ENCODE measurements around the gene MRPL45. TPM values are rescaled to one million over a fixed set of nuclear protein-coding genes. Genes with fewer than 3 reads are reported as not detected.

MRPL45 gene
- total and polyA plus RNA-seq, 9 of the 15 experiments (the other 6 are each of a cell fraction or from before 2014, with no cell fraction given) = 48.4 to 228 (median 76.8) TPM

DNA sequence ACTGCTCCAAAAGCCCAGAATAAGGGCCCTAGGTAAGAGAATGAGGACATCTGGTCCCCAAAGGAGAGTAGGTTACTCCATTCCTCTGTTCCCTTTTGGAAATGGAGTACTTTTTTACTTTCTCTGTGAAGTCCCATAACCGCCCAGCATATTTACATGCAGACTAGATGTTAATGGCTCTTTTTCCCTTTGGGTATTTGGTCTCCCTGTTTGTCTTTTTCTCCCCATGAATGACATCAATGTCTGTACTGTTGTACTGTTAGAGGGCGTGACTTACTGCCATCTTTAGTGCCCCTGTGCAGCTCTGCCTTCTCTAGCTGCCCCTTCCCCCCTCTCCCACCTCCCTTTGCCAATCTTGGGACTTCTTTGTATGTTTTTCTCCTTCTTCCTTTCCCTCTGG is 27.8 kb downstream of the MRPL45 start:
- intact Hi-C loops (cut with micrococcal nuclease) = no loop called here
- TF ChIP-seq POLR3G (IDR thresholded peaks at IDR 0.05; ENCODE audit: extremely low read depth, insufficient read length, insufficient replicate concordance) = no peak
- no peak for TF ChIP-seq CC2D1A (IDR thresholded peaks at IDR 0.05)
- no peak for TF ChIP-seq SMAD2 (IDR thresholded peaks at IDR 0.05; ENCODE audit: low read depth, low read length)
- TF ChIP-seq ESRRB (CRISPR knock-in tag; IDR thresholded peaks at IDR 0.05; ENCODE audit: borderline replicate concordance) = no peak
- peaks cover 6% of the 10 kb centered on the region; the same call in 1 of the 2 replicates for H4K20me1 ChIP-seq (replicated peaks; ENCODE audit: control insufficient read depth, insufficient read depth, low read length)
- no peak overlapping the region for H3K9ac ChIP-seq (ENCODE audit: insufficient read depth in 1 of 2, low read depth in 2 of 2, low read length in 2 of 2)
- FAIRE-seq = no peak
- no peak overlapping the region for H3K4me3 ChIP-seq
- in situ Hi-C loops (cut with MboI) = no loop called here
- H3K9me1 ChIP-seq (ENCODE audit: control insufficient read depth, insufficient read depth, low read length) = peaks cover 6% of the 10 kb centered on the region
- H3K4me1 ChIP-seq (replicated peaks in 1 of 2; ENCODE audit: control insufficient read depth in 2 of 2, insufficient read depth in 2 of 2, low read length in 2 of 2) = peaks cover 0 to 10% of the 10 kb centered on the region in 2 experiments; a peak in 2 of 5 replicates
- no TSS peak for BruUV-seq (replicated peaks)
- no peak overlapping the region for H3K4me2 ChIP-seq (ENCODE audit: insufficient read depth, low read length)
- H2AFZ ChIP-seq (ENCODE audit: low read depth, low read length) = no peak overlapping the region
- no peaks in the 10 kb centered on the region for H3K79me2 ChIP-seq (ENCODE audit: control insufficient read depth, insufficient read depth, low read length)
- WGBS (ENCODE audit: insufficient coverage, low coverage, missing lambda C conversion rate) = 46% methylated on average over 2 of the region's 2 CpGs
- H3K27ac ChIP-seq (ENCODE audit: extremely low read depth, low read depth, low read length) = no peak overlapping the region
- peaks cover 38% of the 10 kb centered on the region; the same call in 2 of the 3 replicates for H3K36me3 ChIP-seq (ENCODE audit: control insufficient read depth, insufficient read depth, low read length)
- H3K27me3 ChIP-seq (ENCODE audit: control insufficient read depth in 2 of 2, insufficient read depth in 2 of 2, low read length in 2 of 2) = peaks cover 23 to 27% of the 10 kb centered on the region in 2 experiments; a peak in 3 of 5 replicates
- CTCF ChIA-PET (ENCODE audit: low intra/inter-chr PET ratio) = no interaction called here
- no peak for DNase-seq (ENCODE audit: extremely low read depth in 1 of 4, low spot score in 3 of 4)
- no peaks in the 10 kb centered on the region for H3K9me3 ChIP-seq (replicated peaks; ENCODE audit: control insufficient read depth, insufficient read depth, low read depth, low read length)
- ATAC-seq = no peak; the same call in 2 of the 3 replicates
- POLR2A ChIA-PET = interaction anchor here (0.9 kb wide), 1 partner anchor 13 kb away, joined by 4 read pairs; no protein-coding TSS in a partner anchor

DNA sequence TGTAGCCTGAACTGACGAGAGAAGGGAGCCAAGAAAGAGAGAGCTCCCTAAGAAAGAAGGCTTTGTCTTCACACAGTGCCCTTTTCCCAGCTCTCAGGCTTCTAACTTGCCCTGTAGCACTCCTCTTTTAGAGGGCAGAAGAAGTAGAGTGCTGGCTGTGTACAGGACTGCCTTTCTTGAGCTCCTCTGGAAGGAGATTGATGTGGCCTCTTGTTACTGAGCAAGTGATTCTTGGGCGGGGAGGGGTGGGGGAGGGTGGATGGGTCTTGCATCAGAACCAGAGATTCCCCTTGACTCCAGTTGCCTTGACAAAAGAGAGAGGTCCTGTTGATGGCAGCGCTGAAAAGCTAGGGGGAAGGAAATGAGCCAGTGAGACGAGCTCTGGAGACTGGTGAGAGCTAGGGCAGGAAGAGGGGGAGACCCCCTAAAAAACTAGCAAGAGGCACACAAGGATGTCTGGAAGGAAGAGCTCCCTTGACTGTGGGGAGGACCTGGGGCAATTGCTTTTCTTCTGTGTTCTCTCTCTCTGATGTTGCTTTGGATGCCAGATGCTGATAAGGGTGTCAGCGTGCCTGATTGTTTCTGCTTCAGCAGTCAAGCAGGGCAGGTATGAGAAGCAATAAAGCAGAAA is 28.4 kb downstream of the MRPL45 start:
- no peak overlapping the region for H3K27ac ChIP-seq (ENCODE audit: extremely low read depth, low read depth, low read length)
- H3K9ac ChIP-seq (ENCODE audit: insufficient read depth in 1 of 2, low read depth in 2 of 2, low read length in 2 of 2) = no peak overlapping the region
- H3K9me1 ChIP-seq (ENCODE audit: control insufficient read depth, insufficient read depth, low read length) = peaks cover 6% of the 10 kb centered on the region
- no TSS peak for BruUV-seq (replicated peaks)
- ChIA-PET POLR2A (no interaction called here), CTCF (ENCODE audit: low intra/inter-chr PET ratio) (no interaction called here)
- intact Hi-C loops (cut with micrococcal nuclease) (no loop called here), in situ Hi-C loops (cut with MboI) (no loop called here)
- DNase-seq (ENCODE audit: extremely low read depth in 1 of 4, low spot score in 3 of 4) = peak in 1 of 4 experiments; percentile 22
- no peak overlapping the region for H2AFZ ChIP-seq (ENCODE audit: low read depth, low read length)
- ATAC-seq = peak; percentile 68
- H3K4me3 ChIP-seq = no peak overlapping the region
- no peaks in the 10 kb centered on the region for H3K79me2 ChIP-seq (ENCODE audit: control insufficient read depth, insufficient read depth, low read length)
- peaks cover 0 to 10% of the 10 kb centered on the region in 2 experiments; a peak in 2 of 5 replicates for H3K4me1 ChIP-seq (replicated peaks in 1 of 2; ENCODE audit: control insufficient read depth in 2 of 2, insufficient read depth in 2 of 2, low read length in 2 of 2)
- no peak for FAIRE-seq
- TF ChIP-seq CEBPG (CRISPR knock-in tag; IDR thresholded peaks at IDR 0.05) (no peak), CEBPG (tag; conservative IDR thresholded peaks at IDR 0.05 in 1 of 2, IDR thresholded peaks at IDR 0.05 in 1 of 2) (peak in 1 of 2 experiments; percentile 62; a peak in 2 of 4 replicates), KLF6 (CRISPR knock-in tag; IDR thresholded peaks at IDR 0.05; ENCODE audit: borderline replicate concordance) (no peak), CTBP1 (IDR thresholded peaks at IDR 0.05; ENCODE audit: borderline replicate concordance) (peak; percentile 81), RCOR1 (IDR thresholded peaks at IDR 0.05; ENCODE audit: borderline replicate concordance in 1 of 2, low read depth in 2 of 2, low read length in 2 of 2) (peak in 1 of 2 experiments; percentile 73; a peak in 1 of 4 replicates), ZEB2 (IDR thresholded peaks at IDR 0.05) (peak; percentile 20; the same call in 1 of the 2 replicates)
- TF ChIP-seq, protein P1, sequence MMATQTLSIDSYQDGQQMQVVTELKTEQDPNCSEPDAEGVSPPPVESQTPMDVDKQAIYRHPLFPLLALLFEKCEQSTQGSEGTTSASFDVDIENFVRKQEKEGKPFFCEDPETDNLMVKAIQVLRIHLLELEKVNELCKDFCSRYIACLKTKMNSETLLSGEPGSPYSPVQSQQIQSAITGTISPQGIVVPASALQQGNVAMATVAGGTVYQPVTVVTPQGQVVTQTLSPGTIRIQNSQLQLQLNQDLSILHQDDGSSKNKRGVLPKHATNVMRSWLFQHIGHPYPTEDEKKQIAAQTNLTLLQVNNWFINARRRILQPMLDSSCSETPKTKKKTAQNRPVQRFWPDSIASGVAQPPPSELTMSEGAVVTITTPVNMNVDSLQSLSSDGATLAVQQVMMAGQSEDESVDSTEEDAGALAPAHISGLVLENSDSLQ (IDR thresholded peaks at IDR 0.05) = 0 out of 2 replicates have a peak, but pooled peaks have one; percentile 12
- peaks cover 29 to 33% of the 10 kb centered on the region in 2 experiments; a peak in 4 of 5 replicates for H3K27me3 ChIP-seq (ENCODE audit: control insufficient read depth in 2 of 2, insufficient read depth in 2 of 2, low read length in 2 of 2)
- H3K4me2 ChIP-seq (ENCODE audit: insufficient read depth, low read length) = no peak overlapping the region
- 20% methylated on average over 3 of the region's 5 CpGs for WGBS (ENCODE audit: insufficient coverage, low coverage, missing lambda C conversion rate)
- H3K9me3 ChIP-seq (replicated peaks; ENCODE audit: control insufficient read depth, insufficient read depth, low read depth, low read length) = no peaks in the 10 kb centered on the region
- peaks cover 6% of the 10 kb centered on the region; the same call in 1 of the 2 replicates for H4K20me1 ChIP-seq (replicated peaks; ENCODE audit: control insufficient read depth, insufficient read depth, low read length)
- H3K36me3 ChIP-seq (ENCODE audit: control insufficient read depth, insufficient read depth, low read length) = peaks cover 35% of the 10 kb centered on the region; the same call in 2 of the 3 replicates

Data from K562 (cell line).